Measurements from ENCODE around the gene PPP1R36.

DNA sequence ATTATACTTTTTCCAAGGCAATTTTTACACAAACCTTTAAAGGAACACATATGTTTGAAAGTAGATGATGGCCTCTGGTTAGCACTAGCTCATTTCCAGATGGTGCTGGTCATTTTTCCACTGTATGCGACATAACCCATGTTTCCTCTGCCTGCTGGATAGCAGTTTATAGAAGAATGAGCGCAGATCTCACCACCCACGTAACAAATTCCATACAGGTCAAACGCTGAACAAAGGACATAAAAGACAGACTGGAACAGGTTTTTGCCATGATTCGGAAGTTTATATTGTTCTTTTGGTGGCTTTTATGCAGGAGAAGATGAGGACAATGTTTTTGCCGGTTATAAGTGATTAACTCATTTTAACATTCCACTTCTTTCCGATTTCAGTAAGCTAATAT lies 30.7 kb downstream of the PPP1R36 start:
- TF ChIP-seq CTCF (IDR thresholded peaks at IDR 0.05 in 4 of 5, conservative IDR thresholded peaks at IDR 0.05 in 1 of 5) (no peak), POLR2A (IDR thresholded peaks at IDR 0.05) (no peak)

All from gastrocnemius medialis (tissue), 4 donors.